AG09309 (cell line): ENCODE results near the gene EHMT2.

Source experiments
- DNase-seq: peaks from one replicate; pipeline ENCODE4 v3.0.0-alpha.2; 2010; ENCODE audit warnings: low read depth
- H3K4me3 ChIP-seq: 2 replicates; pipeline ENCODE4 v1.5.1; 2011; ENCODE audit warnings: mild to moderate bottlenecking, low read depth, low read length, moderate library complexity; ENCODE audit not compliant: control insufficient read depth
- CTCF ChIP-seq: IDR thresholded peaks from 2 replicates; pipeline ENCODE4 v1.5.1; 2011; ENCODE audit warnings: mild to moderate bottlenecking, low read depth, low read length, inconsistent platforms; ENCODE audit not compliant: insufficient read depth, control insufficient read depth; ENCODE audit errors: missing control alignments

EHMT2 gene

GRCh38 chr6:31837369-31838113, 60.0 kb downstream of the EHMT2 start:
- peak overlapping the region; percentile 100 for H3K4me3 ChIP-seq
- no peak for TF ChIP-seq CTCF
- no peak for DNase-seq

- peak overlapping the region; percentile 100 for H3K4me3 ChIP-seq
- DNase-seq = no peak
- TF ChIP-seq CTCF = no peak
Observed at GRCh38 chr6:31836474-31837368, 60.8 kb downstream of the EHMT2 start.

- DNase-seq = no peak
Observed at GRCh38 chr6:31836047-31836473, 61.4 kb downstream of the EHMT2 start.

GRCh38 chr6:31834367-31835250, 62.9 kb downstream of the EHMT2 start:
- TF ChIP-seq CTCF = no peak
- H3K4me3 ChIP-seq = peak overlapping the region; percentile 100
- DNase-seq = no peak

More at GRCh38 chr6:31836047-31836473, 61.4 kb downstream of the EHMT2 start:
- H3K4me3 ChIP-seq = peak overlapping the region; percentile 100
- no peak for TF ChIP-seq CTCF

DNA sequence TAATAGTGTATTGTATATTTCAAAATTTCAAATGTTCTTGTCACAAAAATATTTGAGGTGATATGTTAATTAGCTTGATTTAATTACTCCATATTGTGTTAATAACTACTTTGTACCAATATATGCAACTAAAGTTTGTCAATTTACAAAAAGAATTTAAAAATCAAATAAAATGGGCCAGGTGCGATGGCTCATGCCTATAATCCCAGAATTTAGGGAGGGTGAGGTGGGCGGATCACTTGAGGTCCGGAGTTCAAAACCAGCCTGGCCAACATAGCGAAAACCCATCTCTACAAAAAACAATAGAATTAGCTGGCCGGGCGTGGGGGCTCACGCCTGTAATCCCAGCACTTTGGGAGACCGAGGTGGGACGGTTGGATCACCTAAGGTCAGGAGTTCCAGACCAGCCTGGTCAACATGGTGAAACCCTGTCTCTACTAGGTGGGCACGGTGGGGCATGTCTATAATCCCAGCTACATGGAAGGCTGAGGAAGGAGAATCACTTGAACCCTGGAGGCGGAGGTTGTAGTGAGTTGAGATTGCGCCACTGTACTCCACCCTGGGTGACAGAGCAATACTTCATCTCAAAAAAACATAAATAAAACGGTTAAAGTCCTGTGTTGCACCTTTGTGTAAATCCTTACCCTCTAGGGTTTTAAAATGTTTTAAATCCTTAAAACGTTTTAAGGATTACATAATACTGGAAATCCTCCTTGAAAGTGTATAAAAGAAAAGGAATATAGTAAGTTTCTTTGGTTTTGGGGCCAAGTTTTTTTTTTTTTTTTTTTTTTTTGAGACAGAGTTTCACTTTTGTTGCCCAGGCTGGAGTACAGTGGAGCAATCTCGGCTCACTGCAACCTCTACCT, 65.9 kb downstream of the EHMT2 start:
- peak overlapping the region; percentile 85 for H3K4me3 ChIP-seq
- no peak for TF ChIP-seq CTCF
- DNase-seq = no peak
